GM19467 (cell line): ENCODE measurements around the gene GNA12.
"Not testable (repeated sequence)": the region's sequence is repeated elsewhere in the genome, so short reads cannot be mapped to it uniquely, and the experiment has no call there.

ENCODE experiments used
- ATAC-seq: cut with Tn5 transposase; IDR thresholded peaks from one replicate; pipeline ENCODE4 v1.9.1; 2021; ENCODE audit warnings: mild to moderate bottlenecking, moderate library complexity; ENCODE audit not compliant: unreplicated experiment

The GNA12 gene

DNA sequence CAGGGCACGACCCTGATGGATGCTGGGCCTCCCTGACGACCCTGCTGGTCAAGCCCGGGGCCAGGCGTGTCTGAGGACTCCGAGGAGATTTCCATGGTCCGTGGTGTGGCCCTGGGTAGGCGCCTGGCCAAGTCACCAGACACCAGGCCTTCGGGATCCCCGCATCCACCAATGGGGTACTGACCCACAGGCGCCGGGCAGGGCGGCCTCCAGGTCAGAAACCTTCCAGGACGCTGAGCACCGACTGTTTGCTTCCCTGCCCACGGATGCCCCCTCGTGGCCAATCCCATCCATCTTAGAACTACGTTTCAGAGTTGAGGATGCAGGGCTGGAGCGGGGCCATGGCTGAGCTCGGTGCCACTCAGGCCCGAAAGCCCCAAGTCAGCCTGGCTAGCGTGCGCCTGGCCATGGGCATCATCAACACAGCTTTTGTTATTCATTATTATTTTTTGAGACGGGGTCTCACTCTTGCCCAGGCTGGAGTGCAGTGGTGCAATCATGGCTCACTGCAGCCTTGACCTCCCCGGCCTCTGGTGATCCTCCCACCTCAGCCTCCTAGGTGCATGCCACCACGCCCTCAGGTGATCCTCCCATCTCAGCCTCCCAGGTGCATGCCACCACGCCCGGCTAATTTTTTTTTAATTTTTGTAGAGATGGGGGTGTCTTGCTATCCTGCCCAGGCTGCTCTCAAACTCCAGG, 163.2 kb downstream of the GNA12 start:
- no peak for ATAC-seq

DNA sequence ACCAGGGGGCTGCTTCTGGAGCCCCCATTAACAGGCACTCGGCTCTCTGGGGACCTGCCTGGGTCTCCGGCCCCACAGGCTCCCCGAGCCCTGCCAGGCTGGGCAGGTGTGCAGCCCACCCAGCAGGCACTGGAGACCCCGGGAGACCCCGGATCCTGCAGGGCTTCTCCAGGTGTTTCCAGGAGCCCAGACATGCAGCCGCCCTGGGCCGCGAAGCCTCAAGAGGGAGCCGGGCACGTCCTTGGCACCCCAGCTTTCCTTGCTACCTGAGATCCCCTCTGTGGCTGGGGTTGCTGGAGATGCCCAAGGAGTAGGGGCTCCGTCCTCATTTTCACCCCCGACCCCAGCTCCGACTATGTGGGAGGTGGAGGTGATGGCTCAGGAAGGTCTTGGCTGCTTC, 163.9 kb downstream of the GNA12 start:
- ATAC-seq = no peak

DNA sequence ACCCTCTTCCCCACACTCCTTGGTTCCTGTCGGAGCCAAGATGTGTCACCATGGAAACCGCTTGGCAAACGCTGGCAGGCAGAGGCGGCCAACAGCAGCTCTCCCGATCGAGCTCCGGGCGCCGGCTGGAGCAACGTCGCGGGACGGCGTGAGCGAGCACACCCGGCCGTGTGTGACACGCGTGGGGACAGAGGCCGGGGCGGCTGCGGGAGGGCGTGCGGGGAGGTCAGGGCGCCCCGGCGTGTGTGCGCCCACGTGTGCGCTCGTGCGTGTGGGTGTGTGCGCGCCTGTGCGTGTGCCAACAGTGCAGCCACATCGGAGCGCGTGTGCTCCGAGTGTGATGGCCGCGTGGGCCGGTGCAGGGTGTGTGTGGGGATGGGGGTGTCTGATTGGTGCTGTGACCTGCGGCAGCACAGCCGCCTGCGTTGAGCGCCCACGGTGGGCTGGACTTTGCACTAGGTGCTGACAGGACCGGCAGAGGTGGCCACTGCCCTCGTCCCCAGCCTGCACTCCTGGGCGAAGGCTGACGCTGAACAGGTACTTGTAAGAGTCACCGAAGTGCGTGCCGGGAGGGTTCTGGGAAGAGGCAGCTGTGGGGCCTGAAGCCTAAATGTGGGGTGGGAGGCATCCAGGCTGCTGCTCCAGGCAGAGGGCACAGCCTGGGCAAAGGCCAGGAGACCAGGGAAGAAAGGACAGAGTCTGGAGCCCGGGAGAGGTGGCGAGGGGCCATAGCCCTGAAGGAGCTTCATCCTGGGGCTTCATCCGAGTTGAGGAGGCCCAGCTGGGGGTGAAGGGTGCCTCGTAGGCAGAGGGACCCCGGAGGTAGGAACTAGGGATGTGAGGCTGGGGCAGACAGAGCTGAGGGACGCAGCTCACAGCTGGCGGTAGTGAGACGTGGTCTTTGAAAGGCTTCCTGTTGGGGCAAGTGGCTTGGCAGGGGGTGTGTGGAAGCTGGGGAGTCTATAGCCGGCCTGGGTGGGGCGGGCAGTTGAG, 164.7 kb downstream of the GNA12 start:
- ATAC-seq = not testable (repeated sequence)

DNA sequence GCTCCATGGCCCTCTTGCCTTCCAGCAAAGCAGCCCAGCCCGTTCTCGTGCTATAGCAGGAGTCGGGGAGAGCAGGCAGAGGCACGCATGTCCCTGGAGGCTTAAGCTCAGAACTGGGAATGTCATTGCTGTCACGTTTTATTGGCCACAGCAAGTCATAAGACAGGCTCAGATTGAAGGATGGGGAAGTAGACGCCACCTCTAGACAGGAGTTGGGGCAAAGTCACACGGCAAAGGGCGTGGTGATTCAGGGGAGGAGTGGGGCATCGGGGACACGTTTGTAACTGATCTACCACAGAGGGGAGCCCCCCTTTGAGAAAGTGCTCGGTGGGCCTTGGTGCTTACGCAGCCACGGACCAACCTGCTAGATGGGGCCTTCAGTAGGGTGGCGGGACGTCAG, 165.7 kb downstream of the GNA12 start:
- ATAC-seq = not testable (repeated sequence)
